Heart right ventricle (tissue), 16 donors: Measurements from ENCODE around the gene IZUMO4. TPM values are rescaled to one million over a fixed set of nuclear protein-coding genes. Genes with fewer than 3 reads are reported as not detected.

Experiments used
- ATAC-seq, 8 donors: fragments of 200-7000 bp; cut with Tn5 transposase; one replicate each; pipeline ENCODE4 v1.9.1; 2020; ENCODE audit warnings: mild to moderate bottlenecking in 8 of 8, moderate library complexity in 8 of 8, moderate number of reproducible peaks in 1 of 8
- DNase-seq, 2 donors: peaks; one replicate each; pipeline ENCODE4 v3.0.0-alpha.2; 2020
- H3K27ac ChIP-seq, 10 donors: fragments of 200-600 bp; sonication (generic) in 2 of 10; one replicate each; pipeline versions ENCODE4 v1.5.0 to v1.8.0; 2020 to 2022; ENCODE audit warnings: mild to moderate bottlenecking in 3 of 10
- H3K27me3 ChIP-seq, 7 donors: fragments of 200-600 bp; one replicate each; pipeline ENCODE4 v1.8.0; 2021 to 2022; ENCODE audit warnings: mild to moderate bottlenecking in 2 of 7
- H3K36me3 ChIP-seq, 9 donors: fragments of 200-600 bp; sonication (generic) in 1 of 9; one replicate each; pipeline versions ENCODE4 v1.5.0 to v1.8.0; 2020 to 2022; ENCODE audit warnings: mild to moderate bottlenecking in 2 of 9
- H3K4me1 ChIP-seq, 9 donors: fragments of 200-600 bp; sonication (generic) in 1 of 9; one replicate each; pipeline versions ENCODE4 v1.5.0 to v1.8.0; 2020 to 2022; ENCODE audit warnings: mild to moderate bottlenecking in 4 of 9
- H3K4me3 ChIP-seq, 10 donors: fragments of 200-600 bp; sonication (generic) in 2 of 10; one replicate each; pipeline versions ENCODE4 v1.5.0 to v1.8.0; 2020 to 2022; ENCODE audit warnings: mild to moderate bottlenecking in 7 of 10, moderate library complexity in 2 of 10
- H3K9me3 ChIP-seq, 11 donors: fragments of 200-600 bp in 10 of 11; sonication (generic) in 2 of 11; one replicate each; pipeline versions ENCODE4 v1.5.0 to v1.8.0; 2013 to 2022; ENCODE audit warnings: mild to moderate bottlenecking in 2 of 11, control low read depth in 1 of 11, moderate library complexity in 1 of 11
- WGBS, 2 donors: extraction: QIAGEN DNeasy Blood & Tissue Kit; methylation state at CpG; one replicate each; pipeline ENCODE4 v1.1.7; 2013; ENCODE audit warnings: inconsistent platforms in 1 of 2; 5-methylcytosine and 5-hydroxymethylcytosine counted together
- intact Hi-C, 10 donors: fragments of 100-400 bp; cut with DNase I; formaldehyde crosslinking; loops; one replicate each; pipeline versions ENCODE4 v1.11.1 to v1.14.2; 2022
- polyA plus RNA-seq, 2 donors: library from polyadenylated mRNA; stranded (reverse); fragments of 200-250 nt; gene quantifications; one replicate each; pipeline ENCODE4 v1.2.3, GENCODE V29; 2013
- total RNA-seq, 10 donors: library from RNA; stranded (reverse); fragmentation: NEBNext Ultra II Directional in 3 of 10; extraction: Animal tissue kit (Norgen Biotek cat#: 25700) in 3 of 10; gene quantifications; one replicate each; pipeline versions ENCODE4 v1.2.1 to v1.2.4, GENCODE V29; 2021 to 2023
- TF ChIP-seq, protein P1 (sequence below), 9 donors: fragments of 200-600 bp; sonication (generic) in 2 of 9; IDR thresholded peaks; one replicate each; pipeline versions ENCODE4 v1.5.0 to v1.8.0; 2021 to 2022; ENCODE audit warnings: antibody characterized with exemption in 9 of 9, mild to moderate bottlenecking in 5 of 9, moderate library complexity in 1 of 9
- donor health status: Arrhythmogenic right ventricular cardiomyopathy.
- donor health status: ischemic (EF 13 %, LVEDD 7.1; RV severe dilation, severe dysfunction).
- donor health status: healthy with polysubstance abuse.
- donor health status: DM: no; HTN: yes; CAD: no.
- donor health status: DM: no; HTN: no; CAD: no.
- donor health status: ischemic (EF 25% LVEDD 6.9; RV normal size, moderate dysfunction).
- donor health status: ischemic (EF 25% LVEDD 5.7; RV mildly dilated, moderate dysfunction).
- donor health status: healthy.
- donor health status: DM: yes; HTN: yes; CAD: no.
- donor health status: Ischemic cardiomyopathy.
- donor health status: ischemic (EF 35%, LVEDD 5.7; RV mildly dilated, moderate dysfunction).
- donor health status: nonischemic (EF 11% LVEDD 7.7; RV severe dilation, severe dysfunction).
- donor health status: DM: yes; HTN: yes; CAD: no.
- donor health status: PGD.
- donor health status: ischemic (EF 29% LVEDD 5.4; RV normal size, mild dysfunction).
- donor health status: nonischemic (EF 23%, LVEDD 6.1; RV moderate dilation, normal function).

Gene IZUMO4
- total and polyA plus RNA-seq, 12 donors = 1.2 to 13.1 (median 2.7) TPM

DNA sequence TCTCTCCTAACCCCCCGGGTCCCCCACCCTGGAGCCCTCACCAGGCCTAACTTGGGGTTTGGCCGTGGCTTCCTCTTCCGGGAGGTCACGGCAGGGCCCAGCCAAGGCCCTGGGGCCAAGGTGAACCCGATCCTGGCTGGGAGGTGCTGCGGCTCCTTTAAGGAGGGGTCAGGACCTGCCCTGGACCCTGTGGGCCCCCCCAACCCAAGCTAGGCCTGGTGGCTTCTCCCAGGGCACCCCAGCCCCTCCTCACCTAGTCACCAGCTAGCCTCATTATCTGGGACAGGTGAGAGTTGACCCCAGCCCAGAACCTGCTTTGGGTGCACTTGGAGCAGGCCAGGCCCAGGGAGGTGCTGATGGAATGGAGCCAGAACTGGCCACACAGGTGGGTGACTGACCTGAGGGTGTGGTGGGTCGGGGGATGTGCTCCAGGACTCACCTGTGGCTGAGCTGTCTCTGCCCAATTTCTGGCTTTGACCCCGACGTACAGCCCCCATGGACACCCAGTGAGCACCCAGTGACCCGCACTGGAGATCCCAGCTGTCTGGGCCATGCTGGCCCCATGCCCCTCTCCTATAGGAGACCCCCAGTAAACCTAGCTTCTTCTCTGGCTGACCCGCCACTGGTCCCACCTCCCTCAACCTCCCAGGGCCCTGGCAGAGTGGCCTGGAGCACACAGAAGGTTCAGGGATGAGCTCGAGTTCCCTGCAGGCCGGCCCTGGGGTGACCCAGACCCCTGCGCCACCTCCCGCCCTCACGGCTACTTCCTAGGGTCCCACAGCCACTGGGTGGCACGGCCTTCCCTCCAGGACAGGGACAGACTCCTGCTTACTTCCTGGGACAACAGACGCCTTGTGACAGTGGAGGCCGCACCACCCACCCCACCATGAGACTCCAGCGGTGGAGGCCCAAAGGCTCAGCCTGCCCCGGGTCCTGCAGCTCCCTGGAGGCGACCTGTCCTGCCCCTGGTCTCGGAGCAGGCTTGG, 38.9 kb upstream of the IZUMO4 start:
- ATAC-seq = no peak
- Histone ChIP-seq H3K27me3 (no peaks in the 10 kb centered on the region), H3K4me1 (peaks cover 36 to 85% (median 71%) of the 10 kb centered on the region in 9 donors), H3K4me3 (no peak overlapping the region), H3K36me3 (no peaks in the 10 kb centered on the region), H3K27ac (peak overlapping the region in 9 of 10 donors; percentile 35 to 100 (median 99)), H3K9me3 (no peaks in the 10 kb centered on the region)
- 85 to 87% methylated on average over 23 of the region's 23 CpGs for WGBS, 2 donors
- no peak for DNase-seq
- TF ChIP-seq, protein P1, sequence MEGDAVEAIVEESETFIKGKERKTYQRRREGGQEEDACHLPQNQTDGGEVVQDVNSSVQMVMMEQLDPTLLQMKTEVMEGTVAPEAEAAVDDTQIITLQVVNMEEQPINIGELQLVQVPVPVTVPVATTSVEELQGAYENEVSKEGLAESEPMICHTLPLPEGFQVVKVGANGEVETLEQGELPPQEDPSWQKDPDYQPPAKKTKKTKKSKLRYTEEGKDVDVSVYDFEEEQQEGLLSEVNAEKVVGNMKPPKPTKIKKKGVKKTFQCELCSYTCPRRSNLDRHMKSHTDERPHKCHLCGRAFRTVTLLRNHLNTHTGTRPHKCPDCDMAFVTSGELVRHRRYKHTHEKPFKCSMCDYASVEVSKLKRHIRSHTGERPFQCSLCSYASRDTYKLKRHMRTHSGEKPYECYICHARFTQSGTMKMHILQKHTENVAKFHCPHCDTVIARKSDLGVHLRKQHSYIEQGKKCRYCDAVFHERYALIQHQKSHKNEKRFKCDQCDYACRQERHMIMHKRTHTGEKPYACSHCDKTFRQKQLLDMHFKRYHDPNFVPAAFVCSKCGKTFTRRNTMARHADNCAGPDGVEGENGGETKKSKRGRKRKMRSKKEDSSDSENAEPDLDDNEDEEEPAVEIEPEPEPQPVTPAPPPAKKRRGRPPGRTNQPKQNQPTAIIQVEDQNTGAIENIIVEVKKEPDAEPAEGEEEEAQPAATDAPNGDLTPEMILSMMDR (IDR thresholded peaks at IDR 0.05) = no peak
- intact Hi-C loops = no loop called here

DNA sequence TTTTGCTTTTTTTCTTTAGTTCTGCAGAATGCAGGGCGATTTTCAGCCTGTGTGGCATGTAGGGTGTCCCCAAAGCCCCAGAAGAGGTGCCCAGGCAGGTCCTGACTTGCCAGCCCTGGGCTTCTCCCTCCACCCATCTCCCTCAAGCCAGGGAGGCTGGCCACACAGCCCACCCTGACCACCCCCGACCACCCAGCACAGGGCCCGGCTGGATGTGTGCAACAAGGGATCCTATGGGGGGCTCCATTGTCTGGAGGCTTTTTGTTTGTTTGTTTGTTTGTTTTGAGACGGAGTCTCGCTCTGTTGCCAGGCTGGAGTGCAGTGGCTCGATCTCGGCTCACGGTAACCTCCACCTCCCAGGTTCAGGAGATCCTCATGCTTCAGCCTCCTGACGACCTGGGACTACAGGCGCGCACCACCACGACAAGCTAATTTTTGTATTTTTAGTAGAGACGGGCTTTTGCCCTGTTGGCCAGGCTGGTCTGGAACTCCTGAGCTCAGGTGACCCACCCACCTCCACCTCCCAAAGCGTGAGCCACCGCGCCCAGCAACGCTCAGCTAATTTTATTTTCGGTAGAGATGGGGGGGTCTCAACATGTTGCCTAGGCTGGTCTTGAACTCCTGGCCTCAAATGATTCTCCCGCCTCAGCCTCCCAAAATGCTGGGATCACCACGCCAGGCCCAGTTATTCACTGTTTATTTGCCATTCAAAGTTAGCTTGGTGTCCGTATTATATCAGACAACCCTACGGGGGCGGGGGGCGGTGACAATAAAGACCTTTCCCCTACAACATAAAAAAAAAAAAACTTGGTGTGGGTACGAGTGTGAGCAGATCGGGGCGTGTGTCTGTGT, 37.9 kb upstream of the IZUMO4 start:
- 91 to 93% methylated on average over 27 of the region's 27 CpGs for WGBS, 2 donors
- no peaks in the 10 kb centered on the region for H3K9me3 ChIP-seq
- intact Hi-C loops = no loop called here
- peaks cover 34 to 87% (median 68%) of the 10 kb centered on the region in 9 donors for H3K4me1 ChIP-seq
- peak overlapping the region; percentile 97 to 100 (median 100) for H3K27ac ChIP-seq
- no peak overlapping the region for H3K4me3 ChIP-seq
- ATAC-seq (no peak), DNase-seq (no peak)
- H3K27me3 ChIP-seq = no peaks in the 10 kb centered on the region
- TF ChIP-seq, protein P1 (IDR thresholded peaks at IDR 0.05) = no peak
- H3K36me3 ChIP-seq = no peaks in the 10 kb centered on the region

DNA sequence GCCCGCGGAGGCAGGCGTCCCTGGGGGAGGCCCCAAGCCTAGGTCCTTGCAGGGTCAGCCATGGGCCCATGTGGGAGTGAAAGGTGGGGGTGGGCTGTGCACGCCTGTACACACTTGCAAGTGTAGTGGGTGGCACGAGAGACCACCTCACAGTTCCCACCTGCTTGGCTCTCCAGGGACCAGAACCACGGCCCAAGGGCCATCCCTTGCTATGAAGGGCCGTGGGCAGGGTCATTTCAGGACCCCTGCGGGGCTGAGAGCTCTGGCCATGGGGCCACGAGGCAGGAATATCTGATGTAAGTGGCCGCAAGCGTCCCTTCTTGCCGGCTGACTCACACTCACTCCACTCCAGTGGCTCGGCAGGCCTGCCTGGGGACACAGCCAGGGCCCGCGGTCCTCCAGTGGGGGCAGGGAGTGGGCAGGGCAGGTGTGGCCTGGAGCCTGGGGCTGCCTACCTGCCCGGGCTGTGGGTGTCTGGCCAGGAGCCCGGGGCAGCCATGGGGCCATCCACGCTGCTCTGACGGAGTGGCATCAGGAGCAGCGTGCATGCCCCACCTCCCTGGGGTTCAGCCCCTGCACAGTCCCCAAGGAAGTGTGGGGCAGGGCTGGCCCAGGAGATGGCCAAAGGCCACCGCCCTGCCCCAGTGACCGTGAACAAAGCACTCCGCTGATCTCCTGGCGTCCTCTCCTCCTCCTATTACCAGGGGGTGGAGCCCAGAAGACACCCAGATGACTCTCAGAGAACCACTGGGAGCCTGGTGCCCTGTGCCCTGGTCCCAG, 37.1 kb upstream of the IZUMO4 start:
- Histone ChIP-seq H3K27me3 (no peaks in the 10 kb centered on the region), H3K9me3 (no peaks in the 10 kb centered on the region), H3K27ac (peak overlapping the region; percentile 97 to 100 (median 100)), H3K36me3 (no peaks in the 10 kb centered on the region), H3K4me1 (peaks cover 35 to 87% (median 65%) of the 10 kb centered on the region in 9 donors), H3K4me3 (peak overlapping the region in 7 of 10 donors; percentile 9 to 92 (median 68))
- WGBS, 2 donors = 39 to 43% methylated on average over 22 to 24 of the region's 24 CpGs
- TF ChIP-seq, protein P1 (IDR thresholded peaks at IDR 0.05) = no peak
- peak in 5 of 8 donors; percentile 17 to 54 (median 31) for ATAC-seq
- intact Hi-C loops = loop anchor here in 2 of 10 donors (10.0 kb wide), 2 partner anchors 135 to 195 kb away; partner anchors contain the start of gene KLF16 (in 1 of the 2)
- peak in 1 of 2 donors; percentile 67 for DNase-seq
